HG02678 (cell line): ENCODE results near the gene HEG1.

Experiments
- ATAC-seq: cut with Tn5 transposase; IDR thresholded peaks from one replicate; pipeline ENCODE4 v1.9.1; 2021; ENCODE audit warnings: mild to moderate bottlenecking, moderate library complexity; ENCODE audit not compliant: unreplicated experiment

The HEG1 gene

DNA sequence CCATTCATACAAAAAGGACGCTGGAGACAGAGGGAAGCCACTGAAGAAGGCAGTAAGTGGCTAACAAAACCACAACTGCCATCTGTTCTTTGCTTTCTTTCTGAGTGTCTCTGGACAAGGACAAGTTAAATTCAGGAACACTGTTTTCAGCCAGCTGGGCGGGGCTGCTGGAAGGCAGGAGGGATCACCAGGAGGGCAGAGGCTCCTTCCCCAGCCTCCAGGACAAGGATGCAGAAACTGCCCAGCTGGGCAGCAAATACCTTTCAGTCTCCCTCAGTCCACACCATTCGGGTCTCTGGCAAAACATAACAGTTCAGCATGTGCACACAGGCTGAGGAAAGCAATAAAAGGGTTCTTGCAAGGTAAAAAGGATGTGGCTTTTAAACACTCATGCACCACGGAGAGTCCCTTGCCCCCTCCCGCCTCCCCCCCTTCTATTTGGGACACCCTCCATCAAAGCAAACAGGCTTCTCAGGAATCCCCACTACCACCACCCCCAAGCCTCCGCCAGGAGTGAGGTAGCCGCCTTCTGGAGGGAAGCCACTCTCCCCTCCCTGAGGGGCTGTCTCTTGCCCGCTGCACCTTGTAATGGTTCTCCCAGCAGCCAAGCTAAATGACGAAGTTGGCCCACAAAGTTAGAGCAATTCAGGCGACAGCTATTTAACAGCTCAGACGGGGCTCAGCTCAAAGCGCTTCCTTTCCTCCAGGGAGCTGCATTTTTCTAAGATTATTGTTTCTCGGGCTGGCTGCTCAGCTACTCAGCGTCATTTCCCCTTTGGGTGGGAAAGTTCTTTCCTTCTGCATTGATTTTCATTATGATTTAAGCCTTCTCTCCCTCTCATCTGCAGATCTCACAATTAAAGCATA is 3.8 kb downstream of the HEG1 start:
- no peak for ATAC-seq

DNA sequence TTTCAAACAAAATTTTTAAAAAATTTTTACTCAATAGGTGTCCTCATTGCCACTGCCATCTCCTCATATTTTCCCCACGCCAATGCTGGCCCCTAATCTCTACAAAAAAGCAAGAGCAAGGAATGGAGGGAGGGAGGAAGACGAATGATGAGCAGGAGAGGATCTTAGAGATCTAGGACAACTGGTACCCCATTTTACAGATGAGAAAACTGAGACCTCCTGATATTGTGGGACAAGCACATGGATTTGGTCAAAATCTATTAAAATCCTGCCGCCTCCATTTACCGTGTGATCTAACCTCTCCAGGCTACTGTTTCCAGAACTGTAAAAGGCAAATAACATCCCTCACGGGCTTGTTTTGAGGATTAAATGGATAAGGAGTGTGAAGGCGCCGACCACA is 4.6 kb downstream of the HEG1 start:
- ATAC-seq = no peak

DNA sequence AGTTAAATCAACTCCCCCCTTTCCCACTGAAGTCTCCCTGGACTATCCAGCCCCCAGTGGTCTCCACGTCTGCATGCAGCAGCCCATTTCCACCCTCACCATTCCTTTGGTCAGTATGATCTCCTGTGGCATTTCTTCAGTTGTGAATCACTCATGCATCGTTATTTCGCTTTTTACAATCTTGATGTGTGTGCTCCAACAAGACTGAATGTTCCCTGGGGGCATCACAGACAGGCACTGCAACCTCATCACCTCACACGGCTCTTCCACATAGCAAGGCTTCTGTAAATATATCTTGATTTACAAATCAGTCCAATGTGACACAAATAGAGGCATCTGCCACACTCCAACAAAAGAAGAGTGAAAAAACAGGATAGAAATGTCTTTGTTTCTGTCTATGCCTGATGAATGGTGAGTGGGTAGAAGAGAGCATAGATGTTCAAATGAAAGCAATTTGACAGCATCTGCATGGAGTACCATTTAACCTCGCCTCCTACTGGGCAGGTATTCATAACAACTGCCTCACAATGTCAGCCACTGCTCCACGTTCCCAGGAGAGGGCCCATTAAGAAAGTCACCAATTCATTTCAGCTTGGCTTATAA is 5.2 kb downstream of the HEG1 start:
- ATAC-seq = no peak

DNA sequence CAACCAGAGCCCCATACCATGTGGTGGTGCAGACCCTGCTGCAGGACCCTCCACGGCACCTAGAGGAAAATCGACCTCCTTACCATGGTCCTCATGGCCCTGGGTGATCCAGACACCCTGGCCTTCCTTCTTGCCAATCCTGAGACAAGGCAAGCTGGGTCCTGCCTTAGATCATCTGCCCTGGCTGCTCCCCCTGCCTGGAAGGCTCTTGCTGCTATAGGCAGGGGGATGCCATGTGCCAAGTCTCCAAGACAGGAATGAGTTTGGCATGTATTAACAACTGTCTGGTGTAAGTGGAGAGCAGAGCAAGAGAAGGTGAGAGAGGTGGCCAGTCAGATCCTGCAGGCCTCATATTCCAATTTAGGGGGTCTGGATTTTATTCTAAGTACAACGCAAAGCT is 7.5 kb downstream of the HEG1 start:
- ATAC-seq = no peak

DNA sequence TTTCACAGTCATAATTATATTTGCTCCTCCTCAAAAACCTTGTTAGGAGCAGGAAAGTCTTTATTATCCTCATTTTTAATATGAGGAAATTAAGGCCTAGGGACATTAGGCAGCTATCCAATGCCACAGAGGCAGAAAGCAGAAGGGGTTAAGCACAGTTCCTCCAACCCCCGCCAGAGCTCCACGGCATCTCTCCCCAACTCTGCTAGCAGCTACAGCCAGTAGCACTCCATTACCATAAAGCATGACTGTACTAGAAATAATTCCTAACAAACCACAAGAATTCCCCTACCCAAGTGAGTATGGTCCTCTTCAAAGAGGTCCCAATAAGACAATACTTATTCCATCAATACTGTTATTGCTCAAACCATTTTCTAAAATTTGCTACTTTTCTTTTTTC is 9.8 kb downstream of the HEG1 start:
- no peak for ATAC-seq

DNA sequence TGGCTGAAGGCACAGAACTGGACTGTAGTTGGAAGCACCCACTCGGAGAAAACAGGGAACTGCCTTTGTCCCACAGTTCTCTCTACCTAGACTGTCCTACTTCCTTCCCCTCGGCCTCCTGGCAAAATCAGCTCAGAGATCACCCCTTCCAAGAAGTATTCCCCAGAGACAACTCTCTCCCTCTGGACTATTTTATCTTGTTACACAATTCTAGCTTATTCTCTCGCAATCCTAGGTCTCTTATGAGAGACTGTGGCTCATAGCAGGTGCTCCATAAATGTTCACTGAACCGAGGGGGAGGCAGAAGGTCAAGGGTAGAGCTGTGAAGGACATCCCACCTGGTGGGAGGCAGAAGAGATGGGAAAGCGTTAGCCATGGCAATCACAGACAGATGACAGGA is 10.6 kb downstream of the HEG1 start:
- no peak for ATAC-seq

DNA sequence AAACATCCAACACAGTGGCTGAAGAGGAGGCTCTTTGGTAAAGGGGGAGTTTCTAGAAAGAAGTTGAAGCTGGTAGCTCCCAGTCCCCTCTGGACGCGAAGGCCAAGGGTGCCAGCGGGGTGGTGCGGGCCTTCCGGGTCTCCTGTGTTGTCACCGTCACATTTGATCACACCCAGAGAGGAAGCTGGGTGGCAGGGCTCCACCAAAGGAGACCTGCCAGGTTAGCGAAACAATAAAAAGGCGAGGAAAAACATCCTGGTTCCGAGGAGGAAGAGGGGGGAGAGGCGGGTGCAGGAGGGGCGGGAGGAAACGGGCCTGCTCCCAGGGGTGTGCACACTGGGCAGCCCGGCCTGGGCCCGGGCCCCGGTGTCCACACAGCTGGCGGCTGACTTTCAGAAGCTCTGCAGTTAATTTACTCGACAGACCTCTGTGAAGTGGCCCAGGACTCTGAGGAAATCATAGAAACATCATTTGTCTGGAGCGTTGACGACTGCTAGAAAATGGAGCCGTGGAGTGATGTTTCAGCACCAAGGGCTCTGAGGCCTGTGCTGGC is 12.1 kb downstream of the HEG1 start:
- ATAC-seq = no peak

DNA sequence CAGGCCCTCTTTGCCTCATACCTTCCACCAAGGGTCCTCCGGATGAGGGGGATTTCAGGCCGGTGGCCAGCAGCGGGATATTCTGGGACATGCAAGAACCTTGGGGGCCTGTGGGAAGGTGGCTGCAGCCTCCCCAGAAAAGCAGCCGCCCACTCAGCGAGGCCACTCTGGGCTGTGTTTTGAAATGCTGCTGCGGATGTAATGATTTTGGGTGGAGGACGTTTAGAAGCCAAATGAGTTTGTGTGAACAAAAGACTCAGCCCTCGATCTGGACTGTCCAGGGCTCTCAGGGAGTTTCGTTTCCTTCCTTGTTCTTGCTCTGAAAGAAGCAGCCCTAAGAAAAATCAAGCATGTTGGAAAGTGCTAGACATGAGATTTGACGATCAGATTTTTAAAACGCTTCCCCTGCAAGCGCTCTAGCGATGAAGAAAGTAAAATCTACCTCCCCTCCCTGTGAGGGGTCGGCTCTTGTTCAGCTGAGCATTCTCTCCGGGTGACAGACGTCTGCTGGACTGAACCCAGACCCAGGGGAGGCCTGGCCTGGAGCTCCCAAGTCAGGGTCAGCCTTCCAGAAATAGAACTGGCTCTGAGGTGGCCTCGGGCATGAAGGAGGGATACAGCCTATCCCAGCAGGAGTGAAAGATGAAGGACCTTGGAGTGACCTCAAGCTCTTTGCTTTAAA is 12.9 kb downstream of the HEG1 start:
- ATAC-seq = no peak

DNA sequence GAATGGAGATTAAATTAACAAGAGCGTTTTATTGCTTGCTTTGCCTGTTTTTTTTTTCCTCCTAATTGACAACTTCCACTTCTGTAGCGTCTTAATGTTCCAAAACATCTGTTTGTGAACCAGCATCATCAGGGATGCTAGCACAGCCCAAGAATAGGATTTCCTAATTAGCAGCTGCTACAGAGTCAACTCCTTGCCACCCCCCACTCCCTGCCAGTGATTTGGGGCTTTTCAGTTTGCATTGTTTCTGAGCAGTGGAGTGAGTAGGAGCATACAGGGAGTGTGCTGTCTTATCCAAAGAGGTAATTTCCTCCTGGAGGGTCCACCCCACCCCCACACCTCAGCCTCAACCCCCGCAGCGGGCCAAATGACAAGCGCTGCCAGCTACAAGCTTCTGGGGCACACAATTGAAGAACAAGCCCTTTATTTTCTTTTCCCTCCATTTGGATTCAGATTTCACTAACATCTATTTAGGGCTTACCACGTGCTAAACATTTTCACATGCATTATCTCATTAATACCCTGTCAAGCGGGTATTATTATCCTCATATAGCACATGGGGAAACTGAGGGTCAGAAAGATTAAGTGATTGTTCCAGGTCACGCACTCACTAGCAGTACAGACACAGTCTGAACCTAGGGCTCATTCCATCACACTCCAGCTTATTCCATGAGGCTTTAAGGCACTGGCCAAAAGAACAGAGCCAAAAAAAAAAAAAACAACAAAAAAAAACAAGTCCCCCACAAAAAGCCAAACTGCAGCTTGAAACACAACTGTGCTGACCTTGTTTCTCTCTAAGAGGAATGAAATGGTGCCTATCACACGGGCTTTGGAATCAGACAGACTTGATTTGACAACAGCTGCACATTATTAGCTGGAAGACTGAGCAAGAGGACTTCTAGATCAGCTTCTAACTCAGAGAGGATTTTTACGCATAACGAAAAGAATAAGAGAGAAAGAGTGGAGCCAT is 16.4 kb downstream of the HEG1 start:
- ATAC-seq = no peak

DNA sequence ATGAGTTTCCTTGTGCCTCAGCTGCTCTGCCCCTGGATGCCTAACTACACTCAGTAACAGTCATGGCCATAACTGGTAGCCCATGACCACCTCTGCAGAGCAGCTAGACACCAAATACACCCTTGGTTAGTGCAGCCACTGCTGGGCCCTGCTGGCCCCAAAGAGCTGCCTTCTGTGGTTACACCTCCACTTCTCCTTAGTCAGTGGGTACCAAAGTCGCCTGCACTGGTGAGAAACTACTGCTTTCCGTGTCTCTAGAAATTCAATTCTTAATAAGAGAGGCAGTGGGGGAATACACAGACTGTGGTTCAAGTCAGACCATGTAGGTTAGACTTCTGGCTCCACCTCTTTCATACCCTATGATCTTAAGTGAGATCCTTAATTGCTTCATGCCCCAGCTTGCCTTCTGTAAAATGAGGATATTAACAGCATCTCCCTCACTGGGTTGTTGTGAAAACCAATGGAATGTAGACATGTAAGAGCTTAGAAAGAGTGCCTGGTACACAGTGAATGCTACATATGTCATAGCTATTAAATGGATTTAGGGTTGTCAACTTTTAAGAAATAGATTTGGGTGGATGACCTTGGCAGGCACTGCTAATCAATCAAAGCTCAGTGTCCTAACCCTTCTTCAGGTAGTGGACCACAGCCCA is 18.2 kb downstream of the HEG1 start:
- no peak for ATAC-seq

DNA sequence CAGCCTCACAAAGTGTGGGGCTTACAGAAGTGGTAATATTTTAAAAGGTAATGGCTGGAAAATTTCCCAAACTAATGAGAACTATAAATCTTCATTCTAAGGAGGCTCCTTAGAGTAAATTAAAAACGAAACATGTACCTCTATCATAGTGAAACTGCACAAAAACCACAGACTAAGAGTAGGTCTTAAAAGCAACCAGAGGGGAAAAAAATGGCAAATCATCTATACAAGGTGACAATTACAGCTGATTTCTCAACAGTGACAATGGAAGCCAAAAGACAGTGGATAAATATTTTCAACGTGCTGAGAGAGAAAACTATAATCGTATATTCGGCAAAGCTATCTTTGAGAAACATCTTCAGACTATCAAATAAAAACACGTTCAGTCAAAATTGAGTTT is 20.6 kb downstream of the HEG1 start:
- ATAC-seq = peak; percentile 69

DNA sequence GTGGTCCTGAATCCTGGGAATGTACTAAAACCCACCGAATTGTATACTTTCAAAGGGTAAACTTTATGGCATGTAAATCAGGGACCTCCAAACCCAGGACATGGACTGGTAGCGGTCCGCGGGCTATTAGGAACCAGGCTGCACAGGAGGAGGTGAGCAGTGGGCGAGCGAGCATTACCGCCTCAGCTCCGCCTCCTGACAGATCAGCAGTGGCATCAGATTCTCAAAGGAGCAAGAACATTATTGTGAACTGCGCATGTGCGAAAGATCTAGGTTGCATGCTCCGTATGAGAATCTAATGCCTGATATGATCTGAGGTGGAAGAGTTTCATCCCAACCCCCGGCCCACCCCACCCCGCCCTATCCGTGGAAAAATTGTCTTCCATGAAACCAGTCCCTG is 22.2 kb downstream of the HEG1 start:
- ATAC-seq = no peak

DNA sequence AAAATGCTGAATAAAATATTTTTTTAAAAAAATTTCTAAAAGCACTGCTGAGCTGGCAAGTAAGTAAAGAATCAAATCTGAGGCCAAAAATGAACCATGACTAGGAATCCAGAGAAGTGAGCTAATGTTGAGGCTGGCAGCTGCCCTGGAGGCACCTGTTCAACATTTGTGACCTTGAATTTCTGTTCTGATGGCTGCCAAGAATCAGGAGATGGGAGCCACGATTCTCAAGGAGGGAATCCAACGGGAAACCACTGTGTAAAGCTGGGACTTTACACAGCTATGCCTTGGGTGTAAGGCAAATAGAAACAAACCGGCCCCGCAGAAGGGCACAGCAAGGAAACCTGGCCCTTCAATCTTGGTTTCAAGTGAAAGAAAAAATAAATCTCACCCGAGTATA is 22.7 kb downstream of the HEG1 start:
- ATAC-seq = no peak

DNA sequence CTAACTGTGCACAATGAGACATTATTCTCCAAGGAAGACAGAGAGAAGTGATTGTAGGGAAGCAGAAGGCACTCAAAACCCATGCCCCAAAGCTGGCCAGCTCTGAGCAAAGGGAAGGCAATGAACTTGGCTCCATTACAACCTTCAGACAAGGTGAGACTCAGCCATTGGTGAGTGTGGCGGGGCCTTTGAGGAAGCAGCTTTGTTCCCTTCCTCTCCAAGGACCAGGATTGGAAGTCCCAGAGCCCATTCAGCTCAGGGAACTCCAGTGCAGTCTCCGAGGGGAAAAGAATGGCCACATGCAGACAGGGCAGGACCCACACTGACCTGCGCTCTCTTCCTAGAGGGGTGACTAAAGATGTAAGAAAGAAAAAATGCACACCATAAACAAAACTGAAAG is 23.1 kb downstream of the HEG1 start:
- no peak for ATAC-seq

DNA sequence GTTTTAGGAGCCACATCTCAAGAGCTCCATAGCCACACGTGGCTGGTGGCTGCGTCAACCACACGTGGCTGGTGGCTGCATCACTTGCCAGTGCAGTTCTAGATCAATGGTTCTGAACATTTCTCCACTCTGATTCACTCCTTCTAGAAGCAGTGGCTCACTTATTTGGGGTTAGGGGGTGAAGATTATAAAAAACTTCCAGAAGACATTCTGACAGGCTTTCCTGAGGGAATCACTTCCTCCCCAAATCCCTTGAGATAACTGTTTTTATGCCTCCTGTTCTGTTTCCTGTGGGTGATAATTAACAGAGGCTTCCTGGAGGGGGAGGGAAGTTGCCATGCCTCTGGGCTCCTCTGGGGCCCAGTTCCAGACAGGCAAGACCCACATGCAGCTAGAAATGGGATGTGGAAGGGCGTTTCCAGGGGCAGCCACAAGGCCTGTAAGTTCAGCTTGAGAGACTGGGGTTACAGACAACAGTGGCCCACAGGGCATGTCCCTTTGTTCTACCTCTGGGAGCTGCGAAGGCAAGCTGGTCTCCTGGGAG is 23.6 kb downstream of the HEG1 start:
- ATAC-seq = no peak

DNA sequence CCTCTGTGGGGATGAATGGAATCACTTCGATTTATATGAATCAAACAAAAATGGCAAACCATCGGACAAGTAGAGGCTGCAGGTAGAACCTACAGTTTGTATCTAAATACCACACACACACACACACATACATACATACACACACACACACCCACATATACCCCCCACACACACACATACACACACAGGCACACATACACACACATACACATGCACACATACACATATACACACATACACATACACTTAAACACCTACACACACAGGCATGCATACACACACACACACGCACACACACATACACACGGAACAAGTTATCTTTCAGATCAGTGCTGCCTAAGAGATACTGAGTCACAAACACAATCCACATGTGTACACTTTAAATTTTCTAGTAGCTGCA is 24.3 kb downstream of the HEG1 start:
- ATAC-seq = no peak

DNA sequence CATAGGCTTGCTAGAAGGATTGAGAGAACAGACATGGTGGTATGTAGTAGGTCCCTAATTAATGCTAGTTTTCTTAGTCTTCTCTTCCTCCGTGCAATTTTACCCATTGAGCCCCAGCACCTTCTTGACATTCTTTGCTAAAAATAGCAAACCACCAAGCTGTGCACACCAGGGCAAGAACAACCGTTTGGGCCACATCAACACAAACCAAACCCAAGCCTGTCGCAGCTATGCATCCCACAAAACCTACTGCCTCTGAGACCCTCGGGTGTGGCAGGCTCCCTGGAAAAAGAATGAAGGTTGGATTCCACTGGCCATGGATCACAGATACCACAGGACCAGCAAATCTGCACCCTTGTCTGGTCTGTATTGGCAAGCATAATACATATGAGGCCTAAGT is 27.1 kb downstream of the HEG1 start:
- ATAC-seq = no peak

DNA sequence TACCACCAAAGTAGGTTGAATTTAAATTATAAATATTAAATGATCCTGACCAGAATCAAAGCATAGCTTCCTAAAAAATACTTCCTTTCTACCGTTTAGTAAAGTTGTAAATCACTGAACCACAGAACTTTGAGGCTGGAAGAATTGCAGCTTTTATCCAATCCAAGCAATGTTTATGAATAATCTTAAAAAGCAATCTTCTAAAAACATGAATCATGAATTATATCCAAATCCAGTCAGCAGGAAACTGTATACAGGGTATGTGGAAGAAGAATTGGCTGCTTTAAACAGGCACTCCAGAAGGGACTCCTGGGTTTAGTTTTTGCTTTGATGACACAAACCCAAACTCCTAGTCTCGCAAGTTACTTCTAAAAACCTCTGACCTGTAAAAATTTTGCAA is 30.2 kb downstream of the HEG1 start:
- ATAC-seq = no peak

DNA sequence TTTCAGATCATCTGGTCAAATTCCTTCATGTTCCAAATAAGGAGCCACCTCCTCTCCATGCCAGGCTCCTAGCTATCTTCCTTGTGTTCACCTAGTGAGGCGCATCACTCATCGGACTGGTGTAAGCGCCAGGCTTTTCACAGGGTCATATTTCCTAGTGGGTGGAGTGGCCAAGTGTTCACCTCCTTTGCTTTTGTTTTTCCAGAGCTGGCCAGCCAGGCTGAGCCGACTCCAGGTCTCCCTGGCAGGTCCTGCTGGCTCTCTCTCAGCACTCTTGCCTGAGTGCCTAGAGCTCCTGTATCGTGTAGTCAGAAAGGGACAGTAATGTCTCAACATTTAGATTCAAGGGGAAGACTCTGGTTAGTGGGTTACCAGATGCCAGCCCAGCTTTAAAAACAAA is 31.0 kb downstream of the HEG1 start:
- ATAC-seq = no peak
